Measurements from ENCODE around the gene WDR33.
"Not testable (repeated sequence)": the region's sequence is repeated elsewhere in the genome, so short reads cannot be mapped to it uniquely, and the experiment has no call there.

WDR33 gene

DNA sequence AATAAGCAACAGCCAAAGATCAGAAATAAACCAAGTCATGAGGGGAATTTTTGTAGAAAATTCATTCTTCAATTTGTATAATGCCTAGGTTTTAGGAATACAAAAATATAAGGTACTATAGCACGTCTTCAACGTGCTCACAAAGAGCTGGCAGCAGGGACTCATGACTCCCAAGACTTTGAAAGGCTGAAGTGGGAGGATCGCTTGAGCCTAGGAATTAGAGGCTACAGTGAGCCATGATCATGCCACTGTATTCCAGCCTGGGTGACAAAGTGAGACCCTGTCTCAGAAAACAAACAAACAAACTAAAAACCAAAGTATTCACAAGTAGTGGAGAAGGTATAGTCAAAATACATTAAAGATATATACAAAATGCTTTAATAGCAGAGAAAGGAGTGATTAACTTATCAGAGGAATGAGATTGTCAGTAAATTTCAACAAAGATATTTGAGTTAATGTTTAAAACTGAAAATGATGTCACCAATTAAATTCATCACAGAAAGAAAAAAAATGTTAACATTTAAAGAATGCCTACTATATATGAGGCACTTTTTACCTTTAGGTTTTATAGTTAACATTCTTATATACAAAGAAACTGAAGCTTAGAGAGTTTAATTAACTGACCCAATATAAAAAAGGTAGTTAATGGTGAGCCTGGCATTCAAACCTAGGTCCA lies 3.2 kb downstream of the WDR33 start:
- DNase-seq, result no peak

DNA sequence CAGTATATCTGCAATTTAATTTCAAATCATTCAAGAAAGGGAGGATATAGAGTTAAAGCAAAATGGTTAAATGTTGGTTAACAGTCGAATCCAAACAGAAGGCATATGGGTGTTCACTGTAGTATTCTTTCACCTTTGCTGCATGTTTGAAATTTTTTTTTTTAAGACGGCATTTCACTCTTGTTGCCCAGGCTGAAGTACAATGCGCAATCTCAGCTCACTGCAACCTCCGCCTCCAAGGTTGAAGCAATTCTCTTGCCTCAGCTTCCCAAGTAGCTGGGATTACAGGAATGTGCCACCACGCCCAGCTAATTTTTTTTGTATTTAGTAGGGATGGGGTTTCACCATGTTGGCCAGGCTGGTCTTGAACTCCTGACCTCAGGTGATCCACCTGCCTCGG lies 4.1 kb downstream of the WDR33 start:
- DNase-seq, result not testable (repeated sequence)

DNA sequence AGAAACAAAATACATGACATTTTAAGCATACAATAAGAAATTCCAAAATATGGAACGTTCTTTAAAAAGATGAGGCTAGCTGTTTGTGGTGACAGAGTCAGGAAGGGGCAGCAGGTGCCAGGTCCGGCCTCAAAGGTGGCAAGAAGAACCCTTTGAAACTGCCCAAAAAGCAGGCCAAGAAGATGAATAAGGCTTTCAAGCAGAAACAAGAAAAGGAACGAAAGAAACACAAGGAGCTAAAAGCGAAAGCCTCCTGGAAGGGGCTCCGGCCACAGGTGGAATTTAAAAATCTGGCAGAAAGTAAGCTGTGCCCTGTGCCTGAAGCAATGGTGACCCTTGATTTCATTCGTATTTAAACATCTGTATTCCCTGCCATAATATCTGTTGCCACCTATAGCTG lies 5.5 kb downstream of the WDR33 start:
- DNase-seq, result no peak

DNA sequence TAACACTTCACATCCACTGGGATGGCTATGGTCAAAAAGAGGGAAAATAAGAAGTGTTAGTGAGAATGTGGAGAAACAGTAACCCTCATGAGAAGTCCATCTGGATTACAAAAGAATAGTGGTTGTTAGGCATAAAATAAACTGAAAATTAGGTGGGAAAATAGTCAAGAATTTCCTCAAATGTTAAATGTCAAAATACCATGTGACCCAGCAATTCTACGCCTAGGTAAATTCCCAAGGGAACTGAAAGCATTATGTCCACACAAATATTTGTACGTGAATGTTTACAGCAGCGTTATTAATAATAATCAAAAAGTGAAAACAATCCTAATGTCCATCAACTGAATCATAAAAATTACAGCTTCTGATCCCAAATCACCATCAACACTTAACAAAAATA lies 11.0 kb downstream of the WDR33 start:
- DNase-seq, result no peak

DNA sequence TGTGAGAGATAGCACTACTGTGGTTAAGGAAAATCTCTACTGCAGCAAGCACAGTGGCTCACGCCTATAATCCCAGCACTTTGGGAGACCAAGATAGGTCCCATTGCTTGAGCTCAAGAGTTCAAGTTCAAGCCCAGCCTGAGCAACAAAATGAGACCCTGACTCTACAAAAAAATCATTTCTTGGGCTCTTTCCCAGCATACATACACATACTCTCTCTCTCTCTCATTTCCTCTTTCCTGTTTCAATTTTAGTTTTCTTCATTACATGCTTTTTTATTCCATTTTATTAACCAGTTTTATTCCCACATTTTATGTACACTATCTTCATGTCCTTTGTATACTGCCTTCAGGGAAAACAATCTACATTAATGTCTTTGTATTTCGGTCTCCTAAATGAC lies 14.6 kb downstream of the WDR33 start:
- no peak for DNase-seq

DNA sequence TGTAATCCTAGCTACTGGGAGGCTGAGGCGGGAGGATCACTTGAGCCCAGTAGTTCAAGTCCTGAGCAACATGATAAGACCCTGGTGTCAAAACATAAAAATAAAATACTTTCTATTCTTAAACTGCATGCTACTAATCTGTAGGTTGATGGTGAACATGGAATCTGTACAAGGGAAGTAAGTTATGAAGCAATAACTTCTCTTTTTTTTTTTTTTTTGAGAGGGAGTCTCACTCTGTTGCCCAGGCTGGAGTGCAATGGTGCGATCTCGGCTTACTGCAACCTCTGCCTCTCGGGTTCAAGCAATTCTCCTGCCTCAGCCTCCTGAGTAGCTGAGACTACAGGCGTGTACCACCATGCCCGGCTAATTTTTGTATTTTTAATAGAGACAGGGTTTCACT lies 16.1 kb downstream of the WDR33 start:
- not testable (repeated sequence) for DNase-seq

DNA sequence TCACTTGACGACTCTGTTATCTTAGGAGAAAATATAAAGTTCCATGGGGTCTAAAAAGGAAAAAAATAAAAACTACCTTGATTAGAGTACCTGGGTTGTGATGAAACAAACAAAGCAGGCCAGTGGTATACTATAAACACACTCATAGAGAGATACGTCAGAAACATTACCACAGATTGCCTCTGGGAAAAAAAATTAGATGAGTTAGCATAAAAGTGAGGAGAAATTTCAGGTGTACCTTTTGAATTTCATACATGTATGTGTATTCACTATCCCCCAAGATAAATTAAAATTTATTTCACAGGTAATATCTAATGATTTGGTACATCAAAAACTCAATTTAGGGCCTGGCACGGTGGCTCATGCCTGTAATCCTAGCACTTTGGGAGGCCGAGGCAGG lies 18.2 kb downstream of the WDR33 start:
- DNase-seq, result no peak

DNA sequence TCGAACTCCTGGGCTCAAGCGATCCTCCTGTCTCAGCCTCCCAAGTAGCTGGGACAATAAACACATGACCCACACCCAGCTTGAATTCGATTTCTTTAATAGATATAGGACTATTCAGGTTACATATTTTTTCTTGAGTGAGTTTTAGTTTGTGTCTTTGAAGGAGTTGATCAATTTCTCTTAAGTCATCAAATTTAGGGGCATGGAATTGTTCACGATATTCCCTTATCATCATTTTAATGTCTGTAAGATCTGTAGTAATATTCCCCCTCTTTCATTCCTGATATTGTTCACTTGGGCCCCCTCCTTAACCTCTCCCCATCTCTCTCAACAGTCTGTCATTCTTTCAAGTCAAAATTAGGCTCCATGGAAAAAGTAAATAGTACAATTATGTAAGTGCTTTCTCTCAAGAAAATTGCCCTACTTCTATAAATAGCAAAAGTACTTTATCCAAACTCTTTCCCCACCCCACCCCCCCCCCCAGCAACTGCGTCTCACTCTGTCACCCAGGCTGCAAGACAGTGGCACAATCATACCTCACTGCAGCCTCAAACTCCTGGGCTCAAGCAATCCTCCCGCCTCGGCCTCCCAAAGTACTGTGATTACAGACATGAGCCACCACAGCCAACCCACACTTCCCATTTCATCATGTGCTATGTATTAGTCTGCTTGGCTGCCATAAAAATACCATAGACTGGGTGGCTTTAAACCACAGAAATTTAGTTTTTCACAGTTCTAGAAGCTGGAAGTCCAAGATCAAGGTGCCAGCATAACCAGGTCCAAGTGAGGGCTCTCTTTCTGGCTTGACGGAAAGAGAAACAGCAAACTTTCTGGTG lies 20.1 kb downstream of the WDR33 start:
- DNase-seq, result no peak

DNA sequence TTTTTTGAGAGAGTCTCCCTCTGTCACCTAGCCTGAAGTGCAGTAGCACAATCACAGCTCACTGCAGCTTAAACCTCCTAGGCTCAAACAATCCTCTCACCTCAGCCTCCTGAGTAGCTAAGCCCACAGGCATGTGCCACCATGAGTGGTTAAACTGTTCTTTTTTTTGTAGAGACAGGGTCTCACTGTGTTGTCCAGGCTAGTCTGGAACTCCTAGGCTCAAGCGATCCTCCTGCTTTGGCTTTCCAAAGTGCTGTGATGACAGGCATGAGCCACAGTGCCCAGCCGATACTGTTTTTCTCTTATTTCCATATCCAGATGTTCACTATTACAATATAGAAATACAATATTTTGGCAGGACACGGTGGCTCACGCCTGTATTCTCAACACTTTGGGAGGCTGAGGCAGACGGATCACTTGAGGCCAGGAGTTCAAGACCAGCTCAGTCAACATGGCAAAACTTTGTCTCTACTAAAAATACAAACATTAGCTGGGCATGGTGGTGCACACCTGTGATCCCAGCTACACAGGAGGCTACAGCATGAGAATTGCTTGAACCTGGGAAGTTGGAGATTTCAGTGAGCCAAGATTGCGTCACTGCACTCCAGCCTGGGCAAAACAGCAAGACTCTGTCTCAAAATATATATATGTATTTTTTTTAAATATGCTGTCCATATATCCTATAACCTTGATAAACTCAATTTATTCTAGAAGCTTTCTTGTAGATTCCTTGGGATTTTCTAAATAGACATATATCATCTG lies 24.7 kb downstream of the WDR33 start:
- DNase-seq, result no peak

DNA sequence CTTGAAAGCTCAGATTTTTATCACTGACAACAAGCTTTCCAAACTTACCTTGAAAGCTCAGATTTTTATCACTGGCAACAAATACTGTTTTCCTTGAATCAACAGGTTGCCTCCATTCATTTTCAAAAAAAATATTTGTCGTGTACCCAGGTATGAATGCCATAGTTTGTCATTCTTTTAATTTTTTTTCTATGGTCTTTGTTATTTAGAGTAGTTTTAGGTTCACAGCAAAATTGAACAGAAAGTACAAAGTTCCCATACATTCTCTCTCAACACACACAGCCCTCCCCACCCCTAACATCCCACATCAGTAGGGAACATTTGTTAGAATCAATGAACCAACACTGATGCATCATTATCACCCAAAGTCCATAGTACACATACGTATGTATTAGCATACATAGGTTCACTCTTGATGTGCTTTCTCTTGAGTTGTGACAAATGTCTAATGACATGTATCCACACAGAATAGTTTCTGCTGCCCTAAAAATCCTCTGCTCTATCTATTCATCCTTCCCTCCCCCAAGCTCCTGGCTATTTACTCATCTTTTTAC lies 25.9 kb downstream of the WDR33 start:
- no peak for DNase-seq

DNA sequence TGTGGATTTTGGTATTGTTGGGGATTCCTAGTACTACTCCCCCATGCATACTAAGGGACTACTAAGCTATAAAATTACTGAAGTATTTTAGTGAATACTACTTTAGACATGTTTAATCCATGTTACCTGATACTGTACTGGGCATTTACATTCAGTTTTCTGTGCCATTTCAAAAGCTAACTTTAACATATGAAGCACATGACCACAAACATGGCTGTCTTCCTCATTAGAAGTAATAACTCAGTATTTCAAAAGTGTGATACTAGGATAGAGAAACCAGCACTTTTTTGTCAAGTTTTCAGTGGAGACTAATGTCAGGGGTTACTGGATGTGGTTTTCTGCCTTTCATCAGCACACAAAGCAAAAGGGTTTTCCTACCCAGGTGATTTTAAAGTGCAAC lies 27.9 kb downstream of the WDR33 start:
- DNase-seq, result no peak

DNA sequence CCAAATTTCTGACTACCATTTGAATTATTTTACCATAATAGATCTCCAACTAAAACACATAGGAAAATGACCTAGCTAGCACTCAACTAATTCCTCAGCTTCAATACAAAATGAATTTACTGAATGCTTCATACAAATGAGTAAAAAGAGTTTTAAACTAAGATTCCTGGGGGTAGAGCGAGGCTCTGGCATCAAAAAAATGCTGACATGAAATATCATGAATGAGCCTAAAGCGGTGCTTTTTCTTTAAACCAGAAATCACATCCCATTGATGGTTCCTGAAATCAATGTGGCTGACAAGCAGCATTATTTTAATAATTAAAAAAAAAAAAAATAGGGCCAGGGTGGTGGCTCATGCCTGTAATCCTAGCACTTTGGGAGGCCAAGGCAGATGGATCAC lies 32.1 kb downstream of the WDR33 start:
- no peak for DNase-seq

DNA sequence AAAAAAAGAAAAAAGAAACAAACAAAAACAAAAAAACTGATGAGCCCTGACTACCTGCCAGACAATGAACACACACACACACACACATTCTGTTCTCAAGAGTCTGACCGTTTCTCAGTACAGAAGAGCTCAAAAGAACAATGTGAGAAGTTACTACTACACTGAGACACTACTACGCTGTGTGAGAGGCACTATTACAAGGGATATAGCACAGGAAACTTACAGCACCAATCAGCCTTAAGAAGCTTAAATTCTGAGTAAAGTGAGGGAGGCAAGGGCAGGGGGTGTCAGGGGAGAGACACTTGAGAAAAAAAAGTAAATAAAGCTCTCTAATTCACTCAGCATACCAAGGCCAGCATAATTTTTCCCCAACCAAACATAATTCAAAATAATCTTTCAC lies 32.5 kb downstream of the WDR33 start:
- DNase-seq, result no peak

DNA sequence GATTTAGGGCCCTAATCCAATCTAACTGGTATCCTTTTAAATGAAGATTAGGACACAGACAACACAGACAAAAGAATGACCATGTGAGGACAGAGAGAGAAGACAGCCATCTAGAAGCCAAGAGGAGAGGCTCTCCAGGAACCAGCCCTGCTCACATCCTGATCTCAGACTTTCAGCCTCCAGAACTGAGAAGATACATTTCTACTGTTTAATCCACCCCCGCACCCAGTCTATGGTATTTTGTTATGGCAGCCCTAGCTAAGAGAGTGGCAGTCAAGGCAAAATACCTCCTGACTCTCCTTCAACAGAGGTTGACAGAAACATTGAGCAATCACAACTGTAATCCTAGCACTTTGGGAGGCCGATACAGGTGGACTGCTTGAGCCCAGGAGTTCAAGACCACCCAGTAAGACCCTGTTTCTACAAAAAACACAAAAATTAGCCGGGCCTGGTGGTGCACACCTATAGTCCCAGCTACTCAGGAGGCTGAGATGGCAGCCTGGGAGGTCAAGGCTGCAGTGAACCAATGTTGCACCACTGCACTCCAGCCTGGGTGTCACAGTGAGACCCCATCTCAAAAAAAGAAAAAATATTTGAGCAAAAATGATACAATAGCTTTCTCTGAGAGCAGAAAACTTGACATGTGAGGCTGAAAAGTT lies 34.7 kb downstream of the WDR33 start:
- no peak for DNase-seq

DNA sequence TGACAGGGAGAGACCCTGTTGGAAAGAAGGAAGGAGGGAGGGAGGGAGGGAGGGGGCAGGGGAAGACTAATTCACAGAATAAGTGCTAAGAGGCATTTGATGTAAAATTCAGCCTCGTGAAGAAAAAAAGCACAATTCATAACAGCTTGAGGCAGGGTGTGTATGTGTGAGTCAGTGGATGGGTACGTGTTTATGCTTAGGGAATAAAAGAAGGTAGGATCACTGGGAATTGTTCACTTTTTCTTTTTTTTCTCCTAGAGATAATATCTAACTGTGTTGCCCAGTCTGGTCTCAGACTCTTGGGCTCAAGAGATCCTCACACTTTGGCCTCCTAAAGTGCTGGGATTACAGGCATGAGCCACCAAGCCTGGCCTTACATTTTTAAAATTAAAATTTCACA lies 39.2 kb downstream of the WDR33 start:
- DNase-seq, result no peak

DNA sequence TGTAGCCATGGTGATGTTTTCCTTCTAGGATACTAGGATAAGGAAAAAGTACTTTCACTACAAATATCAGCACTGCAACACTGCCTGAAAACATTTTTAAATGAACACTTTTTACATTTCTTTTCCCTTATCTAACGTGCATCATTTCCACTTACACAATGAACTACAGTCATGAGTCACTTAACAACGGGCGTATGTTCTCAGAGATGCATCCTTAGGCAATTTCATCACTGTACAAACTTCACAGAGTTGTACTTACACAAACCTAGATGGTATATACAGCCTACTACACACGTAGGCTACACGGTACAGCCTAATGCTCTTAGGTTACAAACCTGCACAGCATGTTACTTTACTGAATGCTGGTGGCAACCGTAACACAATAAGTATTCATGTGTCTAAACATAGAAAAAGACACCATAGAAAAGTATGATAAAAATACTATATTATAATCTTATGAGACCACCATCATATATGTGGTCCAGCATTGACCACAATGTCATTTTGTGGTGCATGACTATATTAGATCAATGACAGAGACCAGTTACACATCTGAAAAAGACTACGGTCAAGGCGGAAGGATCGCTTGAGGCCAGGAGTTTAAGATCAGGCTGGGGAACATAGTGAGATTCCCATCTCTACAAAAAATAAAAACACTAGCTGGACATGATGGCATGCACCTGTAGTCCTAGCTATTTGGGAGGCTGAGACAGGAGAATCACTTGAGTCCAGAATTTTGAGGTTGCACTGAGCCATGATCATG lies 39.8 kb downstream of the WDR33 start:
- no peak for DNase-seq

DNA sequence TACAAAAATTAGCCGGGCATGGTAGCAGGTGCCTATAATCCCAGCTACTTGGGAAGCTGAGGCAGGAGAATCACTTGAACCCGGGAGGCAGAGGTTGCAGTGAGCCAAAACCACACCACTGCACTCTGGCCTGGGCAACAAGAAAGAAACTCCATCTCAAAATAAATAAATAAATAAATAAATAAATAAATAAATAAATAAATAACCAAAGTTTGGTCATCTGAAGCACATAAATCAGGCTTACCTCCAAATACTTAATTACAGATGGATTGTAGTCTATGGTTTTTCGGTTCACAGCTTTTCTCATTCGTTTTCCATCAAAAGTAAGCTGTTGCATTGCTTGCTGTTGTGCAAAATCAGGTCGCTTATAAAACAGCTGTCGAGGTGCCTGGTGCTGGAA lies 40.4 kb downstream of the WDR33 start:
- DNase-seq, result not testable (repeated sequence)

DNA sequence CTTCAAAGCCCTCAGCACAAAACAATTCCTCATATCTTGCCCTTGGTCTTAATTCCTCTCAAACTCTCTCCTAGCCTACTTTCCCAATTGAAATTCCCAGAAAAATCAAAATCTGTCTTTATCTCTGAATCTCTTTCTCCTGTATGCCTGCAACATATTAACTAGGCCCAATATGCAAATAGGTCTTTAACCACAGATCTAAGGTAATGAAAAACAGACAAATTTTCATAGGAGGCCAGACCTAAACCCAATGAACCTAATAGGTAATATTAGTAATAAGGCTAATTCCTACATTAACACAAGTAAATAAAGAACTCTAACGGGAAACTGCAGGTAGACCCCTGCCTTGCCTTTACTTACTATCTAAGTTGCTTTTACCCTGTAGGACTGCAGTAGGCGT lies 41.4 kb downstream of the WDR33 start:
- DNase-seq, result no peak

DNA sequence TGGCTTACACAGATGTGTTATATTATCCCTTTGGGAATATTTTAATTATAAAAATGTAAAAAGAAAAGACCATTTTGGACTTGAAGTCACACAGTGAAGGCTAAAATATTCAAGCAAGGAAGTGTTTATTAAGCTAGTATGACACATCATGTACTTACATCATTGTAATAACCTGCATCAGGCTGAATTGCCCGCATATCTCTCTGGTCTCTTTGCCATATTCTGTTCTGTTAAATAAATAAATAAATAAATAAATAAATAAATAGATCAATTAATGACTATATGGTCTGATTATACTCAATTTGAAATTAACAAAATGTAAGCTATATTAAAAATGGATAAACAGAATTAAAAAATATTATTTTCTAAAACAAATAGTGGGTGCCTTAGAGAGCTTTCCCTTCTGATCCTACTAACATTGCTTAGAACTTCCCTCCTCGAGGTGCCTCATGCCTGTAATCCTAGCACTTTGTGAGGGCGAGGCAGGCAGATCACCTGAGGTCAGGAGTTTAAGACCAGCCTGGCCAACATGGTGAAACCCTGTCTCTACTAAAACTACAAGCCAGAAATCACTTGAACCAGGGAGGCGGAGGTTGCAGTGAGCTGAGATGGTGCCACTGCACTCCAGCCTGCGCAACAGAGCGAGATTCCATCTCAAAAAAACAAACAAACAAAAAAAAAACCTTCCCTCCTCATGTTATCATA lies 42.0 kb downstream of the WDR33 start:
- DNase-seq, result no peak

DNA sequence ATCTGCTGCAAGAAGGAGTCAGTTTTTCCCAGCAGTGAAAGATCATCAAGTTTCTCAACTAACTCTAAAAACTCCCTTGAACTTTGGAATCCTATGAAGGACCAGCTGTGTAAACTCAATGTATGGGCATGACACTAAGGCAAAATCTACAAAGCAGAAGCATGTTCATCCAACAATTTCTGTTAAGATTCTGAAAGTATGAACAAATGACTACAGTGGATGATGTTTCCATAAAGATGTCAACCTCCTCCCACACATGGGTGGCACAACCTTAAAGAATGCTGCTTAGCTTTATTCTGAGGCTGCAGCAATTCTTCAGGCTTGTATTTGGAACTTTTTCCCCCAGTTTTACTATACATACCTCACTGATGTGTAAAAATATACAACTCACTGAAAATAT lies 47.2 kb downstream of the WDR33 start:
- no peak for DNase-seq

DNA sequence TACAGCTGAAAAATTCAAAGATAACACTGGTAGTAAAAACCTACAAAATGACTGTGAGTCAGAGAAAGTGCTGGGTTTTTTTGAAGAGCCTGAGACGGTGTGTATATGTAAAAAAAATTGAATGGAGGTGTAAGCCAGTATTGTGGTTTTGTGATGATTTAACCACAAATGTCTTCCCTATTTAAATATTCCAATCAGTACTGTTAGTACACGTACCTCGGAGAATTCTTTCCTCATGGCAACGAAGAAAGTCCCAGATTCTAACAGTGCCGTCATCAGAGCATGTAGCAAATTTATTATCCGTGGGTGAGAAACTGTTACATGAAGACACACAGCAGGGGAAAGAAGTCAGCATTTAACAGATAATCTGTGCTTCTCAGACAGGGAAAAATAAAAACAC lies 48.1 kb downstream of the WDR33 start:
- no peak for DNase-seq

DNA sequence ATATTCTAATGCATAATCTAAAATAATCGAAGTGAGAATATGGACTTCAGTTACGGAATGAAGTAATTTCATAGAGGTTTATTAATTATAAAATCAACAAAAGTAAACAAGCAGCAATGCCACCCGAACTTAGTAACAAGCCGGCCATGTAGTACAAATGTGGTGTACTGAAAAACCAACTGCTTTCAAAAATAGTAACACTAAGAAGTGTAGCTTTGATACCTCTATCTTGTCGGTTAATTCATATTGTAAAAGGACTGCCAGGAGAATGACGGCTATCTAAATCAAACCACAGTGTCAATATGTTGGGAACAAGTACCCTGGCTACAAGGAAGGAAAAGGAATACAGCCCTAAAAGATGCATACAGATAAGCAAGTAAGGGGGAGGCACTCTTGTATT lies 48.5 kb downstream of the WDR33 start:
- DNase-seq, result no peak
